ENCODE measurements around the gene RGPD8.
"Not testable (repeated sequence)": the region's sequence is repeated elsewhere in the genome, so short reads cannot be mapped to it uniquely, and the experiment has no call there.

The RGPD8 gene

GRCh38 chr2:112433480-112433879, at the start of gene RGPD8:
RGPD8 (minus strand) TSS chr2:112433645; CDS start chr2:112433453, 192 bp downstream.
- DNase-seq (ENCODE audit: low read depth in 2 of 2): peak; percentile 77 to 79

GRCh38 chr2:112483042-112483473, 49.6 kb upstream of the RGPD8 start:
- DNase-seq (ENCODE audit: low read depth in 2 of 2): no peak

- DNase-seq (ENCODE audit: low read depth in 2 of 2): peak in 1 of 2 donors; percentile 4
Observed at GRCh38 chr2:112482309-112483041, 49.0 kb upstream of the RGPD8 start.

- DNase-seq (ENCODE audit: low read depth in 2 of 2): peak; percentile 64 to 66
Observed at GRCh38 chr2:112481528-112482233, 48.2 kb upstream of the RGPD8 start, which contains the start of gene TTL. TTL (plus strand) TSS chr2:112482156; CDS start chr2:112482345, 189 bp downstream.

- peak; percentile 51 to 73 for DNase-seq (ENCODE audit: low read depth in 2 of 2)
Observed at GRCh38 chr2:112481050-112481527, 47.6 kb upstream of the RGPD8 start.

- DNase-seq (ENCODE audit: low read depth in 2 of 2): no peak
Observed at GRCh38 chr2:112480530-112481049, 47.1 kb upstream of the RGPD8 start.

GRCh38 chr2:112476434-112476833, 43.0 kb upstream of the RGPD8 start:
- DNase-seq (ENCODE audit: low read depth in 2 of 2): no peak

- DNase-seq (ENCODE audit: low read depth in 2 of 2): no peak
Observed at GRCh38 chr2:112474844-112475486, 41.5 kb upstream of the RGPD8 start.

- no peak for DNase-seq (ENCODE audit: low read depth in 2 of 2)
Observed at GRCh38 chr2:112472547-112473263, 39.3 kb upstream of the RGPD8 start.

- no peak for DNase-seq (ENCODE audit: low read depth in 2 of 2)
Observed at GRCh38 chr2:112465382-112465781, 31.9 kb upstream of the RGPD8 start.

GRCh38 chr2:112463256-112463655, 29.8 kb upstream of the RGPD8 start:
- no peak for DNase-seq (ENCODE audit: low read depth in 2 of 2)

GRCh38 chr2:112462178-112462577, 28.7 kb upstream of the RGPD8 start:
- DNase-seq (ENCODE audit: low read depth in 2 of 2): no peak

GRCh38 chr2:112459372-112459771, 25.9 kb upstream of the RGPD8 start:
- no peak for DNase-seq (ENCODE audit: low read depth in 2 of 2)

GRCh38 chr2:112454586-112454985, 21.1 kb upstream of the RGPD8 start:
- no peak for DNase-seq (ENCODE audit: low read depth in 2 of 2)

GRCh38 chr2:112451317-112451716, 17.9 kb upstream of the RGPD8 start:
- DNase-seq (ENCODE audit: low read depth in 2 of 2): no peak

- no peak for DNase-seq (ENCODE audit: low read depth in 2 of 2)
Observed at GRCh38 chr2:112449854-112450253, 16.4 kb upstream of the RGPD8 start.

- not testable (repeated sequence) for DNase-seq (ENCODE audit: low read depth in 2 of 2)
Observed at GRCh38 chr2:112444256-112444655, 10.8 kb upstream of the RGPD8 start.

GRCh38 chr2:112438603-112439261, 5.3 kb upstream of the RGPD8 start:
- not testable (repeated sequence) for DNase-seq (ENCODE audit: low read depth in 2 of 2)

- DNase-seq (ENCODE audit: low read depth in 2 of 2): not testable (repeated sequence)
Observed at GRCh38 chr2:112437405-112437831, 4.0 kb upstream of the RGPD8 start.

- not testable (repeated sequence) for DNase-seq (ENCODE audit: low read depth in 2 of 2)
Observed at GRCh38 chr2:112436993-112437392, 3.5 kb upstream of the RGPD8 start.

Data from stimulated activated CD8-positive, alpha-beta memory T cell treated with anti-CD3 and anti-CD28 coated beads, Interleukin-2, amount 100 ng/mL, for 1 hour (primary cell).